Transverse colon (tissue), 4 donors: Measurements from ENCODE around the gene CBLIF. TPM values are rescaled to one million over a fixed set of nuclear protein-coding genes. Genes with fewer than 3 reads are reported as not detected.
"Not testable (repeated sequence)": the region's sequence is repeated elsewhere in the genome, so short reads cannot be mapped to it uniquely, and the experiment has no call there.

Experiments used
- DNase-seq: peaks from one replicate; pipeline ENCODE4 v3.0.0-alpha.2; 2019
- H3K27ac ChIP-seq, 4 donors: fragments of 200-600 bp; sonication (generic); 2 replicates each; pipeline ENCODE4 v1.5.1; 2016 to 2018; ENCODE audit warnings: inconsistent platforms in 4 of 4
- H3K27me3 ChIP-seq: fragments of 200-600 bp; sonication (generic); 2 replicates; pipeline ENCODE4 v1.5.1; 2017; ENCODE audit warnings: inconsistent platforms
- H3K36me3 ChIP-seq, 4 donors: fragments of 200-600 bp; sonication (generic); 2 replicates each; pipeline ENCODE4 v1.5.1; 2017 to 2019; ENCODE audit warnings: inconsistent platforms in 4 of 4
- H3K4me1 ChIP-seq, 4 donors: fragments of 200-600 bp; sonication (generic); 2 replicates each; pipeline ENCODE4 v1.5.1; 2017 to 2020; ENCODE audit warnings: inconsistent platforms in 4 of 4
- H3K4me3 ChIP-seq, 4 donors: fragments of 200-600 bp; sonication (generic); 1 replicate in 1 of 4; 2 replicates in 3 of 4; pipeline versions ENCODE4 v1.5.1 to v1.6.1; 2017 to 2019; ENCODE audit warnings: inconsistent platforms in 4 of 4
- H3K9me3 ChIP-seq, 2 donors: fragments of 200-600 bp; sonication (generic); 2 replicates each; pipeline ENCODE4 v1.5.1; 2017 to 2019; ENCODE audit warnings: inconsistent platforms in 2 of 2
- CTCF ChIP-seq, 5 experiments: fragments of 200-600 bp in 3 of 5; fragments of 450-650 bp in 2 of 5; sonication (generic) in 3 of 5; IDR thresholded peaks; 1 replicate in 2 of 5; 2 replicates in 3 of 5; pipeline ENCODE4 v1.5.1; 2016 to 2017; ENCODE audit warnings: antibody characterized with exemption in 5 of 5, inconsistent platforms in 3 of 5, mild to moderate bottlenecking in 2 of 5, moderate library complexity in 1 of 5
- EP300 ChIP-seq: sonication (generic); formaldehyde crosslinking; IDR thresholded peaks from one replicate; pipeline ENCODE4 v1.6.1; 2017; ENCODE audit warnings: antibody characterized with exemption, low read depth
- POLR2A ChIP-seq: fragments of 450-650 bp; IDR thresholded peaks from one replicate; pipeline ENCODE4 v1.6.1; 2016; ENCODE audit warnings: antibody characterized with exemption, mild to moderate bottlenecking, moderate library complexity
- POLR2AphosphoS5 ChIP-seq, 3 donors: sonication (generic); formaldehyde crosslinking; IDR thresholded peaks; one replicate each; pipeline ENCODE4 v1.6.1; 2016; ENCODE audit warnings: antibody characterized with exemption in 3 of 3
- WGBS, 2 donors: methylation state at CpG; one replicate each; pipeline ENCODE4 v1.1.5; 2018; ENCODE audit warnings: low coverage in 1 of 2; 5-methylcytosine and 5-hydroxymethylcytosine counted together
- in situ Hi-C, 4 donors: fragments of 200-750 bp; cut with MboI; loops; one replicate each; pipeline versions ENCODE4 v1.15.0 to v1.15.1; 2017; ENCODE audit warnings: low sequenced_read_pairs in 3 of 4, low pct_ligation_motif_present in 1 of 4, low pct_unique_long_range_greater_than_20kb in 1 of 4
- intact Hi-C: fragments of 100-400 bp; cut with DNase I; formaldehyde crosslinking; loops from one replicate; pipeline ENCODE4 v1.15.1; 2023; ENCODE audit warnings: low total_unique reads
- total RNA-seq, 4 donors: library from RNA; depleted of rRNA; stranded (reverse); fragments of >200 nt; gene quantifications; one replicate each; pipeline ENCODE4 v1.1.0, GENCODE V29; 2016

The CBLIF gene
- total RNA-seq, 4 donors from 2014 or later: not detected

GRCh38 chr11:59787816-59788215, 57.5 kb downstream of the CBLIF start:
- in situ Hi-C loops (no loop called here), intact Hi-C loops (no loop called here)
- peaks cover 0 to 25% (median 2%) of the 10 kb centered on the region in 4 donors for H3K36me3 ChIP-seq
- peak overlapping the region in 3 of 4 donors; percentile 74 to 79 (median 79) for H3K27ac ChIP-seq
- peaks cover 0 to 42% (median 12%) of the 10 kb centered on the region in 4 donors for H3K4me1 ChIP-seq
- no peak overlapping the region for H3K4me3 ChIP-seq
- H3K9me3 ChIP-seq: no peaks in the 10 kb centered on the region
- 65 to 71% methylated on average over 3 of the region's 3 CpGs for WGBS, 2 donors
- DNase-seq: no peak
- H3K27me3 ChIP-seq: no peaks in the 10 kb centered on the region
- TF ChIP-seq EP300 (no peak), POLR2AphosphoS5 (IDR thresholded peaks at IDR 0.05) (no peak), POLR2A (no peak)

GRCh38 chr11:59787255-59787588, 58.1 kb downstream of the CBLIF start:
- H3K9me3 ChIP-seq: no peaks in the 10 kb centered on the region
- intact Hi-C loops (no loop called here), in situ Hi-C loops (no loop called here)
- peaks cover 0 to 42% (median 12%) of the 10 kb centered on the region in 4 donors for H3K4me1 ChIP-seq
- H3K4me3 ChIP-seq: no peak overlapping the region
- 45 to 51% methylated on average over 4 of the region's 4 CpGs for WGBS, 2 donors
- no peak for DNase-seq
- no peak for TF ChIP-seq POLR2AphosphoS5 (IDR thresholded peaks at IDR 0.05)
- no peak for TF ChIP-seq EP300
- no peaks in the 10 kb centered on the region for H3K27me3 ChIP-seq
- H3K27ac ChIP-seq: peak overlapping the region; percentile 74 to 79 (median 79)
- H3K36me3 ChIP-seq: peaks cover 0 to 19% (median 2%) of the 10 kb centered on the region in 4 donors

DNA sequence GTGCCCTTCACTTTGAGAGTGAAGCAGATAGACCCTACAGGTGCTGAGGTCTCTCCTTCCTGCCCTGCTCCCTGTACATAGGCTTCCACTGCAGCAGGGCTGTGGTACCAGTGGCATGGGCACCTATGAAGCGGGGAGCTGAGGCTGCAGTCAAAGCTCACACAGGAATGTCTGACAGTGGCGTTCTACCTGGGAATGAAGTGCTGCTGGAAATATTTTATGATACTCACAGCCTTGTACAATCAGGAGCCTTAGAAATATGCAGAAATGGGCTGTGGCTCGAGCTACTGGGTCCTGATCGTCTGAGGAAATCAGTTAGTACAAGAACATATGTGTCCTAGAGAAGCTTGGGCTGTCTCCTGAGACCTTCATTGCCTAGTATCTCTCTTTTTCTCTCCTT, 59.5 kb downstream of the CBLIF start:
- 69% methylated on average over 4 of the region's 4 CpGs; no CpG with 5 or more reads in 1 of the 2 donors for WGBS, 2 donors
- Histone ChIP-seq H3K36me3 (peaks cover 0 to 15% (median 2%) of the 10 kb centered on the region in 4 donors), H3K27ac (peak overlapping the region in 2 of 4 donors; percentile 79), H3K9me3 (no peaks in the 10 kb centered on the region), H3K4me1 (peaks cover 0 to 46% (median 12%) of the 10 kb centered on the region in 4 donors), H3K4me3 (no peak overlapping the region), H3K27me3 (no peaks in the 10 kb centered on the region)
- intact Hi-C loops (no loop called here), in situ Hi-C loops (no loop called here)
- TF ChIP-seq CTCF (IDR thresholded peaks at IDR 0.05) (no peak), EP300 (no peak), POLR2AphosphoS5 (IDR thresholded peaks at IDR 0.05) (no peak), POLR2A (no peak)
- DNase-seq: no peak

- Histone ChIP-seq H3K36me3 (peaks cover 0 to 11% (median 3%) of the 10 kb centered on the region in 4 donors), H3K4me1 (peaks cover 0 to 46% (median 12%) of the 10 kb centered on the region in 4 donors)
- intact Hi-C loops, DNase-seq, H3K4me3 ChIP-seq, in situ Hi-C loops, H3K27me3 ChIP-seq, H3K27ac ChIP-seq, H3K9me3 ChIP-seq: not testable (repeated sequence)
- 75 to 80% methylated on average over 5 of the region's 5 CpGs for WGBS, 2 donors
These were observed 60.9 kb downstream of the CBLIF start for GRCh38 chr11:59784441-59784840.

DNA sequence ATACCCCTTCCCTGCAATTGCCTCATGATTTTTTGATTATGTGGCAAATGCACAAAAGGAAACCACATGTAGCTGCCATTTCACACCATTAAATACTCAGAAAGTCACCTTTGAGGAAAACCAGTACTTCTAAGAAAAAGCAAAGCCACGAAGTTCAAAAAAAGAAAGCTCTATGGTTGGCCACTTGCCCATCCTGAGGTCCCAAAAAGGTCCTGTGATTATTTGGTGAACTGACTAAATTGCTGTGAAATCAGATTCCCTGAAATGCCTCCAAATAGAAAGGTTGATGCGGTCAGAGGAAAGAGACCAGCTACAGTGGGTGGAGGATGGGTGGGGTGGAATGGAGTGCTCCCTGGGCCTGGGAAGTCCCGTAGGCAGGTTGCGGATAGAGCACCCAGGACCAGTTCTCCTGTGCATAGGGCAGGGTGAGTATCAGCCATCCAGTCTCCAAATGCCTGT, 61.6 kb downstream of the CBLIF start:
- Histone ChIP-seq H3K27me3 (no peaks in the 10 kb centered on the region), H3K36me3 (peaks cover 0 to 6% (median 2%) of the 10 kb centered on the region in 4 donors), H3K4me1 (peaks cover 0 to 52% (median 14%) of the 10 kb centered on the region in 4 donors), H3K4me3 (no peak overlapping the region), H3K9me3 (no peaks in the 10 kb centered on the region), H3K27ac (no peak overlapping the region)
- WGBS, 2 donors: 81% methylated on average over 3 to 4 of the region's 4 CpGs
- TF ChIP-seq CTCF (IDR thresholded peaks at IDR 0.05): no peak
- no peak for TF ChIP-seq POLR2A
- TF ChIP-seq POLR2AphosphoS5 (IDR thresholded peaks at IDR 0.05): no peak
- TF ChIP-seq EP300: no peak
- intact Hi-C loops: no loop called here
- in situ Hi-C loops: no loop called here
- DNase-seq: no peak

GRCh38 chr11:59782080-59782479, 63.2 kb downstream of the CBLIF start:
- Histone ChIP-seq H3K4me3 (no peak overlapping the region), H3K36me3 (peaks cover 0 to 6% (median 0%) of the 10 kb centered on the region in 4 donors), H3K9me3 (no peaks in the 10 kb centered on the region), H3K27ac (no peak overlapping the region), H3K4me1 (peaks cover 5 to 60% (median 23%) of the 10 kb centered on the region in 4 donors), H3K27me3 (no peaks in the 10 kb centered on the region)
- WGBS, 2 donors: 79 to 88% methylated on average over 2 of the region's 2 CpGs
- DNase-seq: no peak
- no peak for TF ChIP-seq POLR2A
- TF ChIP-seq POLR2AphosphoS5 (IDR thresholded peaks at IDR 0.05): no peak
- TF ChIP-seq EP300: no peak
- TF ChIP-seq CTCF (IDR thresholded peaks at IDR 0.05): no peak
- in situ Hi-C loops: no loop called here
- intact Hi-C loops: no loop called here
